GM23338 (cell line): ENCODE measurements around the gene GALNT9. TPM values are rescaled to one million over a fixed set of nuclear protein-coding genes. Genes with fewer than 3 reads are reported as not detected.

Source experiments
- ATAC-seq: fragments of 200-7000 bp; cut with Tn5 transposase; 3 replicates; pipeline ENCODE4 v1.9.1; 2020
- DNase-seq: peaks from one replicate; pipeline ENCODE4 v3.0.0-alpha.2; 2015; ENCODE audit warnings: low spot score
- H2AFZ ChIP-seq: fragments of 200-600 bp; sonication (generic); 2 replicates; pipeline ENCODE4 v1.8.0; 2016; ENCODE audit warnings: antibody characterized with exemption, mild to moderate bottlenecking, moderate library complexity
- H3F3A ChIP-seq: fragments of 200-600 bp; sonication (generic); replicated peaks from 2 replicates; pipeline ENCODE4 v1.8.0; 2017; ENCODE audit warnings: antibody characterized with exemption, mixed run types, low read depth
- H3K27ac ChIP-seq: fragments of 200-600 bp; sonication (generic); 2 replicates; pipeline ENCODE4 v1.6.1; 2016; ENCODE audit warnings: low read depth
- H3K27me3 ChIP-seq: fragments of 200-600 bp; sonication (generic); 2 replicates; pipeline ENCODE4 v1.8.0; 2016; ENCODE audit warnings: mild to moderate bottlenecking, mixed run types, moderate library complexity; ENCODE audit not compliant: insufficient read depth
- H3K36me3 ChIP-seq: fragments of 200-600 bp; sonication (generic); 2 replicates; pipeline ENCODE4 v1.8.0; 2016; ENCODE audit warnings: mild to moderate bottlenecking; ENCODE audit not compliant: insufficient read depth
- H3K4me1 ChIP-seq: fragments of 200-600 bp; sonication (generic); 2 replicates; pipeline ENCODE4 v1.8.0; 2016; ENCODE audit warnings: mild to moderate bottlenecking, moderate library complexity; ENCODE audit not compliant: insufficient read depth
- H3K4me2 ChIP-seq: fragments of 200-600 bp; sonication (generic); 2 replicates; pipeline ENCODE4 v1.7.1; 2017; ENCODE audit warnings: mixed run types
- H3K4me3 ChIP-seq: fragments of 200-600 bp; sonication (generic); 2 replicates; pipeline ENCODE4 v1.6.1; 2016; ENCODE audit warnings: mixed run types
- H3K79me2 ChIP-seq: fragments of 200-600 bp; sonication (generic); replicated peaks from 2 replicates; pipeline ENCODE4 v1.8.0; 2017; ENCODE audit warnings: mild to moderate bottlenecking; ENCODE audit not compliant: insufficient read depth
- H3K9me2 ChIP-seq: fragments of 200-600 bp; sonication (generic); 2 replicates; pipeline ENCODE4 v1.8.0; 2017; ENCODE audit not compliant: insufficient read depth
- H4K20me1 ChIP-seq: fragments of 200-600 bp; sonication (generic); replicated peaks from 2 replicates; pipeline ENCODE4 v1.8.0; 2017; ENCODE audit warnings: mild to moderate bottlenecking; ENCODE audit not compliant: insufficient read depth
- H3K27ac Mint-ChIP-seq: 2 replicates; pipeline ENCODE4 v1.8.0; 2020; ENCODE audit warnings: inconsistent platforms, mild to moderate bottlenecking, moderate library complexity, mixed read lengths
- H3K27me3 Mint-ChIP-seq: 3 replicates; pipeline ENCODE4 v1.8.0; 2022; ENCODE audit warnings: low read depth, mild to moderate bottlenecking, moderate library complexity, mixed read lengths, inconsistent platforms; ENCODE audit not compliant: insufficient read depth, poor library complexity
- H3K36me3 Mint-ChIP-seq: 3 replicates; pipeline ENCODE4 v1.8.0; 2021; ENCODE audit warnings: low read depth, mild to moderate bottlenecking, inconsistent platforms, moderate library complexity, mixed read lengths
- H3K4me1 Mint-ChIP-seq: 3 replicates; pipeline ENCODE4 v1.8.0; 2020; ENCODE audit warnings: mild to moderate bottlenecking, inconsistent platforms, mixed read lengths
- H3K4me3 Mint-ChIP-seq: 3 replicates; pipeline ENCODE4 v1.8.0; 2021; ENCODE audit warnings: moderate library complexity, mild to moderate bottlenecking, inconsistent platforms, mixed read lengths
- H3K9me3 Mint-ChIP-seq: 3 replicates; pipeline ENCODE4 v1.8.0; 2020; ENCODE audit warnings: moderate library complexity, mild to moderate bottlenecking, inconsistent platforms, mixed read lengths
- CREB1 ChIP-seq: fragments of 250-450 bp; sonication (Bioruptor Pico); IDR thresholded peaks from 2 replicates; pipeline ENCODE4 v1.5.0; 2020; ENCODE audit warnings: low read depth, mild to moderate bottlenecking, moderate library complexity
- CTCF ChIP-seq, 2 experiments: fragments of 200-600 bp in 1 of 2; sonication (generic) in 1 of 2; conservative IDR thresholded peaks; 2 replicates each; pipeline versions ENCODE4 v1.5.1 to v1.6.1; 2016 to 2017; ENCODE audit warnings: antibody characterized with exemption in 2 of 2, low read depth in 2 of 2, mild to moderate bottlenecking in 2 of 2, moderate library complexity in 1 of 2
- POLR2AphosphoS5 ChIP-seq: IDR thresholded peaks from 2 replicates; pipeline ENCODE4 v1.6.1; 2016; ENCODE audit warnings: antibody characterized with exemption, low read depth
- REST ChIP-seq: IDR thresholded peaks from one replicate; pipeline ENCODE4 v1.6.1; 2018; ENCODE audit warnings: antibody characterized with exemption; ENCODE audit not compliant: unreplicated experiment
- STAT1 ChIP-seq: IDR thresholded peaks from one replicate; pipeline ENCODE4 v1.6.1; 2016; ENCODE audit warnings: antibody characterized with exemption; ENCODE audit not compliant: unreplicated experiment
- ZNF114 ChIP-seq: fragments of 250-450 bp; sonication (Bioruptor Pico); IDR thresholded peaks from 2 replicates; pipeline ENCODE4 v1.5.0; 2020; ENCODE audit warnings: mild to moderate bottlenecking, moderate library complexity
- ZNF331 ChIP-seq: fragments of 250-450 bp; sonication (Bioruptor Pico); IDR thresholded peaks from 2 replicates; pipeline ENCODE4 v1.5.0; 2020; ENCODE audit warnings: low read depth, mild to moderate bottlenecking, moderate library complexity
- ZNF462 ChIP-seq: fragments of 250-450 bp; sonication (Bioruptor Pico); IDR thresholded peaks from 2 replicates; pipeline ENCODE4 v1.5.0; 2020; ENCODE audit warnings: mild to moderate bottlenecking, moderate library complexity
- polyA plus RNA-seq: library from polyadenylated mRNA; unstranded; fragments of >200 nt; fragmentation: Nextera tagmentation; extraction: Ambion mirVana; gene quantifications from 2 replicates; pipeline ENCODE4 v1.2.1, GENCODE V29; 2016
- total RNA-seq: library from RNA; depleted of rRNA; stranded (reverse); fragments of >200 nt; shearing (Covaris generic); gene quantifications from 2 replicates; pipeline ENCODE4 v1.2.3, GENCODE V29; 2014

GALNT9 gene
- total and polyA plus RNA-seq, 2 experiments from 2014 or later: 0.81 to 2.5 TPM

- Histone ChIP-seq H4K20me1 (no peaks in the 10 kb centered on the region; the same call in 1 of the 2 replicates), H3K27ac (no peak overlapping the region), H3K79me2 (no peaks in the 10 kb centered on the region), H3K36me3 (no peaks in the 10 kb centered on the region), H2AFZ (no peak overlapping the region), H3F3A (no peaks in the 10 kb centered on the region), H3K4me2 (no peak overlapping the region), H3K4me1 (no peaks in the 10 kb centered on the region), H3K9me2 (no peaks in the 10 kb centered on the region), H3K27me3 (no peaks in the 10 kb centered on the region), H3K4me3 (no peak overlapping the region)
- no peak for ATAC-seq
- TF ChIP-seq CTCF (conservative IDR thresholded peaks at IDR 0.05; ENCODE audit: low read depth in 2 of 2) (no peak), REST (no peak), POLR2AphosphoS5 (no peak), STAT1 (no peak), ZNF331 (no peak), ZNF114 (CRISPR knock-in tag) (no peak), CREB1 (CRISPR knock-in tag) (no peak), ZNF462 (CRISPR knock-in tag) (no peak)
- no peak overlapping the region for H3K27ac Mint-ChIP-seq
- H3K9me3 Mint-ChIP-seq: peaks cover 16% of the 10 kb centered on the region
- H3K36me3 Mint-ChIP-seq: peaks cover 6% of the 10 kb centered on the region; the same call in 2 of the 3 replicates
- H3K4me3 Mint-ChIP-seq: no peak overlapping the region
- DNase-seq: no peak
- H3K4me1 Mint-ChIP-seq: peaks cover 12% of the 10 kb centered on the region; the same call in 2 of the 3 replicates
- H3K27me3 Mint-ChIP-seq: peaks cover 27% of the 10 kb centered on the region
These were observed 26.6 kb upstream of the GALNT9 start for GRCh38 chr12:132355742-132356681.
